Natural killer cell treated with Interleukin-12 subunit alpha and Interleukin-12 subunit beta and Interleukin-15 and Interleukin-18, amount 100 ng/mL, for 72 hours (primary cell): ENCODE measurements around the gene RBM34. TPM values are rescaled to one million over a fixed set of nuclear protein-coding genes. Genes with fewer than 3 reads are reported as not detected.
"Not testable (repeated sequence)": the region's sequence is repeated elsewhere in the genome, so short reads cannot be mapped to it uniquely, and the experiment has no call there.

Experiments used
- ATAC-seq, 2 donors: fragments of 150-1000 bp; cut with Tn5 transposase in 1 of 2; sonication (Bioruptor Pico), chemical (Tn5 transposase) in 1 of 2; 2 replicates each; pipeline ENCODE4 v1.10.0; 2021
- DNase-seq: peaks from one replicate; pipeline ENCODE4 v3.0.0; 2022; ENCODE audit warnings: low spot score
- H3K27ac Mint-ChIP-seq, 2 donors: 1 replicate in 1 of 2; 2 replicates in 1 of 2; pipeline ENCODE4 v1.8.0; 2022; ENCODE audit warnings: mixed read lengths in 2 of 2, mild to moderate bottlenecking in 1 of 2, moderate library complexity in 1 of 2
- H3K27me3 Mint-ChIP-seq, 2 donors: 1 replicate in 1 of 2; 2 replicates in 1 of 2; pipeline ENCODE4 v1.8.0; 2022; ENCODE audit warnings: mixed read lengths in 2 of 2
- H3K36me3 Mint-ChIP-seq: one replicate; pipeline ENCODE4 v1.8.0; 2022; ENCODE audit warnings: mixed read lengths
- H3K4me1 Mint-ChIP-seq, 2 donors: 1 replicate in 1 of 2; 2 replicates in 1 of 2; pipeline ENCODE4 v1.8.0; 2022; ENCODE audit warnings: low read depth in 2 of 2, mixed read lengths in 2 of 2, mild to moderate bottlenecking in 1 of 2
- H3K4me3 Mint-ChIP-seq: one replicate; pipeline ENCODE4 v1.8.0; 2022; ENCODE audit warnings: mixed read lengths
- H3K9me3 Mint-ChIP-seq: 2 replicates; pipeline ENCODE4 v1.8.0; 2022; ENCODE audit warnings: mixed read lengths
- total RNA-seq, 2 donors: library from RNA; stranded (reverse); gene quantifications; one replicate each; pipeline ENCODE4 v1.2.3, GENCODE V29; 2022

RBM34 gene, protein sequence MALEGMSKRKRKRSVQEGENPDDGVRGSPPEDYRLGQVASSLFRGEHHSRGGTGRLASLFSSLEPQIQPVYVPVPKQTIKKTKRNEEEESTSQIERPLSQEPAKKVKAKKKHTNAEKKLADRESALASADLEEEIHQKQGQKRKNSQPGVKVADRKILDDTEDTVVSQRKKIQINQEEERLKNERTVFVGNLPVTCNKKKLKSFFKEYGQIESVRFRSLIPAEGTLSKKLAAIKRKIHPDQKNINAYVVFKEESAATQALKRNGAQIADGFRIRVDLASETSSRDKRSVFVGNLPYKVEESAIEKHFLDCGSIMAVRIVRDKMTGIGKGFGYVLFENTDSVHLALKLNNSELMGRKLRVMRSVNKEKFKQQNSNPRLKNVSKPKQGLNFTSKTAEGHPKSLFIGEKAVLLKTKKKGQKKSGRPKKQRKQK
- 100 to 1,000 TPM; 104 to 132 TPM for total RNA-seq

DNA sequence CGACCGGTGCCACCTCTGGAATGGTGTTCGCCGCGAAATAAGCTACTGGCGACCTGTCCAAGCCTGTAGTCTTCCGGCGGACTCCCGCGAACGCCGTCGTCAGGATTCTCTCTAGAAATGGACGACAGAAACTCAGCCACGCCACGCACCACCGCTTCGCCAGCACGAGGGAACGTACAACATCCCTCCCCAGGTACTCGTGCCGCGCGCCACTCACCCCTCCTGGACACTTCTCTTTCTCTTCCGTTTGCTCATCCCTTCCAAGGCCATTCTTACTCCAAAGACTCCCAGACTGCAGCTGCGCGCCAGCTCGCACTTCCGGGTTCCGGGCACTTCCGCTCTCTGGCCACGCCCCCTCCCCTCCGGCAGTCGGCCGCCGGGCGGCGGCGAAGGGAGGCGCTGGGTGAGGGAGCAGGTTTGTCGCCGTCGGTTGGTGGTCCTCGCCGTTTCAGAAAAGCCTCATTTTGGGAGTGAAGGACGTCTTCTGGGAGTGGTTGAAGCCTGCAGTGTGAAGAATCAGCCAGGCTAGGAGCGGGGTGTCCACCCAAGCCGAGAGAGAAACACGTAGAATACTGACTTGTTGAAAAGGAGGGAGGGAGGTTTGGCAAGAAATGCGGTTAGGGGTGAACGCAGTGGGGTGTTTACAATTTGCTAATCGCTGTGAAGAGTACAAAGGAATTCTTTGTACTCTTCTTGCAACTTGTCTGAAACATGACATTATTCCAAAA is at the start of gene RBM34:
TSS of gene RBM34 (minus strand) at position 294 of the 728 bp plus-strand sequence. CDS start at position 270, 24 bp downstream.
- peak within 1 kb of the TSS; percentile 93 to 97 for H3K27ac Mint-ChIP-seq
- no peaks in the 10 kb centered on the region for H3K9me3 Mint-ChIP-seq
- H3K36me3 Mint-ChIP-seq = peaks cover 7% of the 10 kb centered on the region
- peak; percentile 96 to 97 for ATAC-seq
- no peaks in the 10 kb centered on the region for H3K27me3 Mint-ChIP-seq
- H3K4me3 Mint-ChIP-seq = peak within 1 kb of the TSS; percentile 92
- peak; percentile 95 for DNase-seq
- peaks cover 16 to 17% of the 10 kb centered on the region in 2 donors for H3K4me1 Mint-ChIP-seq

DNA sequence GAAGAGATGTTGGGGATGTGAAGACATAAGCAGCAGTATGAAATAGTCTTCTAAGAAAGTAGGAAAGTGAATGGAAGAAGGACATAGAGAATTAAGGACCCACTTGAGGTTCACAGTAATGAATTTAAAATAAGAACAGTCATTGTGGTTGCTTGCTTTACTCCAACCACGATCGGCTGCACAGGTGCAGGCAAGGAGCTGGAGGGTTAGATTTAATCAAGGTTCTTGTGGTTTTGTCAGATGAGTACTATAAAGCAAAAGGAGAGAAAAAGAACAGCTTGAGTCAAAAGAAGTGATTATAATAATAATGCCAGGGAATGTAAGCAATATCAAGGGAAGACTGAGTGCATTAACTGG is 46.1 kb upstream of the RBM34 start:
- Mint-ChIP-seq H3K4me3 (no peak overlapping the region), H3K27me3 (no peaks in the 10 kb centered on the region), H3K36me3 (peaks cover 18% of the 10 kb centered on the region), H3K27ac (peak overlapping the region; percentile 5 to 14), H3K4me1 (peaks cover 10 to 16% of the 10 kb centered on the region in 2 donors), H3K9me3 (no peaks in the 10 kb centered on the region)
- DNase-seq (no peak), ATAC-seq (peak in 1 of 2 donors; percentile 66)

DNA sequence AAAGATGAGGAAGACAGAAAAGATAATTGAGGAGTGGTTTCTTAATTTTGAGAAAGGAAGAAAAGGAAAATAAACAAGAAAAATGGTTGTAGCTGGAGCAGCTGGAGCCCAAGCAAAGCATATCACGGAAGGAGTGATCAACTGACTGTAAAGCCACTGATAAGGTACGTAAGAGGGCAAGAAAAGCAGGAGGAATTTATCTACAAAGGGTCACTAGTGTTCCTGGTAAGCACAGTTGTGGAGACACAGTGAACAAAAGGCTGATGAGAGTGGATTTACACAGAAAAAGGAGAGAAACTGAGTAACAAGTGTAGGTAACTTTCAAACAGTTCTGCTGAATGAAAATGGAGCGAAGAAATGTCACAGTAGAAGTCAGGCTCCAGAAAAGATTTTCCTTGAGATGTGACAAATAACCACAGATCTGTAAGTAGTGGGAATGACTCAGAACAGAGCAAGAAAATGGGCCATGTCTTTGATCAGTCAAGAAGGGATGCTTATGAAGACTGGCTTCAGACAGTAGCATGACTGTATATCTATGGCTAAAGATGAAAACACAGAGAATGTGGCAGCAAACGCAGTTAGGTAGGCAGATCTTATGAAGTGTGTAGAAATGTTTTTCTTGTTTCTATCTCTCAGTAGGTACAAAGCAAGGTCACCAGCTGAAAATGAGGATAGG is 45.6 kb upstream of the RBM34 start:
- Mint-ChIP-seq H3K4me3 (no peak overlapping the region), H3K9me3 (no peaks in the 10 kb centered on the region)
- ATAC-seq = peak; percentile 55 to 85

DNA sequence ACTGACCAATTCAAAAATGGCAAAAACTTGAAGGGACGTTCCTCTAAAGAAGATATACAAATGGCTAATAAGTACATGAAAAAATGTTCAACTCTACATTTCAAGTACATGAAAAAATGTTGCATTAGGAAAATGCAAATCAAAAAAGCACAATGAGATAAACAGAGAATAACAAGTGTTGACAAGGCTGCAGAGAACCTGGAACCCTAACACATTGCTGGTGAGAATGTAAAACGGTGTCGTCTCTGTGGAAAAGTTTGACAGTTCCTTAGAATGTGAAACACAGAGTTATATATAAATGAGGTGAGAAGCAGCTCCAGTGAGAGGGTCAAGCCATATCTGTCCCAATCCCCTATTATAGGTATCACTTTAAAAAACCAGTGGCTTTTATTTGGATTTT is 44.6 kb upstream of the RBM34 start:
- Mint-ChIP-seq H3K9me3 (no peaks in the 10 kb centered on the region), H3K27ac (no peak overlapping the region), H3K4me3 (no peak overlapping the region), H3K36me3 (peaks cover 15% of the 10 kb centered on the region), H3K4me1 (peaks cover 10 to 14% of the 10 kb centered on the region in 2 donors), H3K27me3 (no peaks in the 10 kb centered on the region)
- ATAC-seq (no peak), DNase-seq (no peak)

More for the DNA sequence above, 45.6 kb upstream of the RBM34 start:
- Mint-ChIP-seq H3K27ac (peak overlapping the region; percentile 5 to 14), H3K27me3 (no peaks in the 10 kb centered on the region), H3K4me1 (peaks cover 10 to 14% of the 10 kb centered on the region in 2 donors), H3K36me3 (peaks cover 15% of the 10 kb centered on the region)
- DNase-seq = no peak

DNA sequence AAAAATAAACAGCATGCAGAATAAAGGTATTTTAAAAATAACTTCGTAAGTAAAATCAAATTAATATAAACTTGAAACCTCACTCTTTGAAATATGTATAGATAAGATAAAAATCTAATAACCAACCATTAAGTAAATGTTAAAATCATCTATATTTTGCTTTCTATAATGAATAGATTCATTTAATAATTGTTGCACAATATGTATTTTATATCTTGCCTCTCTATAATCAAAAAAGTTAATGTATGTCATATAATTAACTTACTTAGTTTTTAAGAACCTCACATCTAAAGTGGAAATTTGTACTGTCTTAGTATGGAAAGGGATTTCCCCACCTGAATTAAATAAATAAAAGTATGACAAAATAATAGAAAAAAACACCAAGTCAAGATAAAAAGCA is 42.4 kb upstream of the RBM34 start:
- Mint-ChIP-seq H3K9me3 (no peaks in the 10 kb centered on the region), H3K4me1 (peaks cover 15% of the 10 kb centered on the region in 2 donors), H3K4me3 (no peak overlapping the region), H3K27ac (no peak overlapping the region), H3K27me3 (no peaks in the 10 kb centered on the region), H3K36me3 (peaks cover 15% of the 10 kb centered on the region)
- DNase-seq (no peak), ATAC-seq (no peak)

DNA sequence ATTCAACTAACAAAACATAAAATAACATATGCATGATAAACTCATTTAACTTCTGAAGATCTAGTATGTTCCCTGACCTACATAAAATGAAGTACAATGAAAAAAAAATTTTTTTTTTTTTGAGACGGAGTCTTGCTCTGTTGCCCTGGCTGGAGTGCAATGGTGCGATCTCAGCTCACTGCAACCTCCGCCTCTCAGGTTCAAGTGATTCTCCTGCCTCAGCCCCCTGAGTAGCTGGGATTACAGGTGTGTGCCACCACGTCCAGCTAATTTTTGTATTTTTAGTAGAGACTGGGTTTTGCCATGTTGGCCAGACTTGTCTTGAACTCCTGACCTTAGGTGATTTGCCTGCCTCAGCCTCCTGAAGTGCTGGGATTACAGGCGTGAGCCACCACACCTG is 41.4 kb upstream of the RBM34 start:
- peaks cover 15% of the 10 kb centered on the region for H3K36me3 Mint-ChIP-seq
- peaks cover 16 to 18% of the 10 kb centered on the region in 2 donors for H3K4me1 Mint-ChIP-seq
- DNase-seq, H3K4me3 Mint-ChIP-seq, H3K9me3 Mint-ChIP-seq, H3K27ac Mint-ChIP-seq, H3K27me3 Mint-ChIP-seq, ATAC-seq: not testable (repeated sequence)

DNA sequence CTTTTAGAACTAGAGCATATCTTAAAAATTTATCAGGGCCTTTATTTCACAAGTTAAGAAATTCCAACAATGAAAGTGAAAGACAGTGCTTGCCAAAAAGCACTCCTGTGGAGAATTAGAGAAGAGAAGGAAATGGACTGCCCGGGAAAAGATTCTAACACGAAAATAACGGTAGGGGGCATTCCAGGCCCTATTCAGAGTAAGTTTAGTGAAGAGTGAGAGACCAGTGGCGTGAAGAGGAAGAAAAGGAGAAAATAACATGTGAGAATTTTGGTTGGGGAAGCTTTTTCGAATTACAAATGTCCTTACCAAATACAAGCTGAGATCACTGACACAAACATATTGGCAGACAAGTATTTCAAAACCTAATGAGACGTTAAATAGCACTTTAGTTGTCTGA is 38.4 kb upstream of the RBM34 start:
- Mint-ChIP-seq H3K27ac (peak overlapping the region in 1 of 2 donors; percentile 6), H3K36me3 (no peaks in the 10 kb centered on the region), H3K4me1 (peaks cover 4 to 6% of the 10 kb centered on the region in 2 donors), H3K4me3 (no peak overlapping the region), H3K27me3 (no peaks in the 10 kb centered on the region), H3K9me3 (no peaks in the 10 kb centered on the region)
- DNase-seq (no peak), ATAC-seq (no peak)

DNA sequence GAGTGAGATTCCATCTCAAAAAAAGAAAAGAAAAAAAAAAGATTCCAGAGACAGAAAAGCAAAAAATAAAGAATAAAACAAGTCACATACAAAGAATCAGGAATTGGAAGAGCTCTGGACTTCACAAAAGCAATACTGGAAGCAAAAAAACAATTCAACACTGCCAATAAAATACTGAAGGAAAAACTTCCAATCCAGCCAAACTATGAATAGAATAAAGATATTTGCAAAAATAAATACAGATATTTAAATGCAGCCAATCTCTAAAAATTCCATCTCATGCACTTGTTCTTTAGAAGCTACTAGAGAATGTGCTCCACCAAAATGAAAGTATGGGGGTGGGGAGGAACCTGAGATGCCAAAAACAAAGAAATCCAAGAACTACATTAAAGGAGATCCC is 29.4 kb upstream of the RBM34 start:
- no peak overlapping the region for H3K4me3 Mint-ChIP-seq

DNA sequence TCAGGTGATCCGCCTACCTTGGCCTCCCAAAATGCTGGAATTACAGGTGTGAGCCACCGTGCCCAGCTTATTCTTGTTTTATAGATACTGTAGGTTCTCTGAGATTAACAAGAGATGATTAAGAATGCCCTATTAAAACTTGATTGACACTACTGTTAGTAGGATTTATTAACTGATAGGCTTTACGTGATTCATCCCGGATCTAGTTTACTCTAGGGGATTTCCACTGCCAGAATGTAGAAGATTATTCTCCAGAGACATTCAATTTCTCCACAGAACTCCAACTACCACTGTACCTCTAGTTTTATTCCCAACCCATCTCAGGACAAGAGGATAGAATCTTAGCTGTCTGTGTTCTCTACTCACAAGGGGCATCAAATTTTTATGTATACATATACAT is 26.3 kb upstream of the RBM34 start:
- no peak for DNase-seq
- H3K27me3 Mint-ChIP-seq = no peaks in the 10 kb centered on the region
- no peak overlapping the region for H3K4me3 Mint-ChIP-seq
- H3K36me3 Mint-ChIP-seq = peaks cover 9% of the 10 kb centered on the region
- H3K9me3 Mint-ChIP-seq = no peaks in the 10 kb centered on the region
- H3K4me1 Mint-ChIP-seq = peaks cover 9 to 13% of the 10 kb centered on the region in 2 donors
- ATAC-seq = no peak
- H3K27ac Mint-ChIP-seq = no peak overlapping the region

More for the DNA sequence above, 29.4 kb upstream of the RBM34 start:
- Mint-ChIP-seq H3K27ac (no peak overlapping the region), H3K36me3 (peaks cover 10% of the 10 kb centered on the region), H3K27me3 (no peaks in the 10 kb centered on the region), H3K4me1 (peaks cover 0 to 4% of the 10 kb centered on the region in 2 donors), H3K9me3 (no peaks in the 10 kb centered on the region)
- ATAC-seq (no peak), DNase-seq (no peak)

DNA sequence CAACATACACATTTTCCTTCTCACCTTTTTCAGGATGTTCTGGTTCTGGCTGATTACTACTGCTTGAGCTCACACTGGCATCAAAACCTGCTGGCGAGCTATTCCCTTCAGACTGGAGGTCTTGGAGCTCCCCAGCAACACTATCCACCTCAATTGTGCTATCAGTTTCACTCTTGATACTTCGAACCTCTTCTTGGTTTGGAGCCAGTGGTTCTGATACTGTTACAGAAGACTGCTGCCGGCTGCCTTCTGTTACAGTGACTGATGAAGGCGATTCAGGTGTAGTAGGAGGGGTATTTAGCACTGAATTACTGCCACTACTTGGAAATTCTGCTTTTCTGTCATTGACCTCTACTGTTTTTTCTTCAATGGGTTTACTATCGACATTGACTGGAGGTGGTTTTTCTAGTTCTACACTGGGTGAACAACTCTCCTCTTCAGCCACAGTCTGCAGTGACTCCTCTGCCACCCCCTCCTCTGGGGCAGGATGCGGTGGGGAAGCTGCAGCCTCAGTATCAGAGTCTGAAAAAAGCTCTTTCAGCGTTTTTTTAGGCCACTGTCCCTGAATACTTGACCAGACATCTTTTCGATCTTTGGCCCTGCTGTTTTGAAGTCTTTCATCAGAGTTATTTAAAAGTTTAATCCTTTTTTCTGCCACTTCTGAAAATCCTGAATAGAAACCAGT is 20.7 kb upstream of the RBM34 start:
- Mint-ChIP-seq H3K27ac (peak overlapping the region; percentile 26 to 39), H3K27me3 (no peaks in the 10 kb centered on the region), H3K4me1 (peaks cover 13 to 19% of the 10 kb centered on the region in 2 donors), H3K9me3 (no peaks in the 10 kb centered on the region), H3K36me3 (peaks cover 13% of the 10 kb centered on the region), H3K4me3 (no peak overlapping the region)
- peak; percentile 28 to 66 for ATAC-seq
- no peak for DNase-seq

DNA sequence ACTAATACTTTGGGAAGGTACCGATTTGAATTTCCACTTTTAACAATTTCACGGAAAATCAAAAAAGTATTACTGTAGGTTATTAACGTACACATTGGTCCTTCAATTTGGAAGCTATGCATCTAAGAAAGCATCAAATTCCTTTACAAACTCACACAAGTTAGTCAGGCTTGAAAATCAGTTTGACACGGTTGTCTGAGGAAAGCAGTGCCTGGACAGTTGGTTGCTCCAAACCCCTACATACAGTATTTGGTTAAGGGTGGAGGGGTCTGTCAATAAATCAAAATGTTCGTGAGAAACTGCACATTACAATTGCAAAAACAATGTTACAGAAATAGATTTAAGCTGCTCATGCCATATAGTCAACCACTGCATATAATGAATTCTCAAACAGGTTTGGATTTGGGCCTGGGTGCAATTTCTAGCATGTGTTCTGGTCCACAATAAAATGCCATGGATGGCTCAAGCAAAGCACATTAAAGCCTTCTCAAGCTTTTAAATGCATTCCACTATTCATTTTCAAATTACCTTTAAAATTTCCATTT is 19.9 kb upstream of the RBM34 start:
- Mint-ChIP-seq H3K27ac (peak overlapping the region in 1 of 2 donors; percentile 26), H3K27me3 (no peaks in the 10 kb centered on the region), H3K4me1 (peaks cover 13 to 19% of the 10 kb centered on the region in 2 donors), H3K36me3 (peaks cover 13% of the 10 kb centered on the region), H3K9me3 (no peaks in the 10 kb centered on the region), H3K4me3 (no peak overlapping the region)
- ATAC-seq (no peak), DNase-seq (no peak)

DNA sequence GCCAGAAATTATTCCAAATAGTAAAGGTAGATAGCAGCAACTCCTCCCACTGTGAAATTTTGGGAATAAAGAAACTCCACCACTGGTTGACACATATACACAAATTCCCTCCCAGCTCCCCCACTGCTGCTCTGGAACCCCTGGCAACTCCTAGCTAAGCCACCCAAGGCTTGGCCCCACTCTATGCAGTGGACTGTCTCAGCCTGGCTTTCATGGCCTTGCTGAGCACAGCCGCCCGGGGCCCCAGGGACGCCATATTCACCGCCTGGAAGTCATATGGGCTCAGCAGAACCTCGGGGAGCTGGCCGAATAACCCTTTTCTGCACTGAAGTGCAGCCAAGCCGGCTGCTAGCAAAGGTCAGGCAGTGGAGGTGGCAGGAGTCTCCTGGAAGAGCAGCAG is 15.4 kb upstream of the RBM34 start:
- ATAC-seq = no peak
- peaks cover 0 to 3% of the 10 kb centered on the region in 2 donors for H3K4me1 Mint-ChIP-seq
- no peak overlapping the region for H3K27ac Mint-ChIP-seq

DNA sequence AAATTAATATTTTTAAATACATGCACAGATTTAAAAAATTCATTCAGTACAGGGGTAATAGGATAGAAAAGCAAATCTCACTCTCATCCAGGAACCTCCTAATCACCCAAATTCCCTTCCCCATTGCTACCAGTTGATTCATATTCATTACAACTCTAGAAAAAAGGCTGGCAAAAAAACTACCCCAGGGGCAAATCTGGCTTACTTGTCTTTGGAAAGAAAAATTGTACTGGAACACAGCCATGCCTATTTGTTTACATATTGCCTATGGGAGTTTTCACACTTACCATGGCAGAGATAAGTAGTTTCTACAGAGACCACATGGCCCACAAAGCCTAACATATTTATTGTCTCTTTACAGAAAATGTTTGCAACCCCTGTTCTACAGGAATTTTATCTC is 8.9 kb upstream of the RBM34 start:
- no peak overlapping the region for H3K27ac Mint-ChIP-seq
- no peaks in the 10 kb centered on the region for H3K4me1 Mint-ChIP-seq
- H3K9me3 Mint-ChIP-seq = no peaks in the 10 kb centered on the region
- no peaks in the 10 kb centered on the region for H3K27me3 Mint-ChIP-seq
- H3K36me3 Mint-ChIP-seq = peaks cover 6% of the 10 kb centered on the region
- no peak overlapping the region for H3K4me3 Mint-ChIP-seq
- DNase-seq (no peak), ATAC-seq (no peak)

More for the DNA sequence above, 15.4 kb upstream of the RBM34 start:
- no peaks in the 10 kb centered on the region for H3K9me3 Mint-ChIP-seq
- H3K36me3 Mint-ChIP-seq = peaks cover 12% of the 10 kb centered on the region
- no peak for DNase-seq
- H3K4me3 Mint-ChIP-seq = no peak overlapping the region
- H3K27me3 Mint-ChIP-seq = no peaks in the 10 kb centered on the region
